Measurements from ENCODE around the gene ALPK3. TPM values are rescaled to one million over a fixed set of nuclear protein-coding genes. Genes with fewer than 3 reads are reported as not detected.

Gene ALPK3
- total RNA-seq, 1 donor from 2014 or later = 10.8 TPM

GRCh38 chr15:84889991-84890669 lies 73.0 kb downstream of the ALPK3 start:
- Mint-ChIP-seq H3K4me1 (ENCODE audit: unreplicated experiment) (peaks cover 4% of the 10 kb centered on the region), H3K4me3 (no peak overlapping the region), H3K36me3 (no peaks in the 10 kb centered on the region), H3K27me3 (peaks cover 4% of the 10 kb centered on the region), H3K27ac (no peak overlapping the region), H3K9me3 (no peaks in the 10 kb centered on the region)
- TF ChIP-seq CTCF (conservative IDR thresholded peaks at IDR 0.05) = no peak
- DNase-seq (ENCODE audit: extremely low spot score, unreplicated experiment) = no peak

- no peak for DNase-seq (ENCODE audit: extremely low spot score, unreplicated experiment)
- H3K9me3 Mint-ChIP-seq = no peaks in the 10 kb centered on the region
- H3K36me3 Mint-ChIP-seq = no peaks in the 10 kb centered on the region
- H3K27ac Mint-ChIP-seq = peak overlapping the region; percentile 12
- peaks cover 4% of the 10 kb centered on the region for H3K4me1 Mint-ChIP-seq (ENCODE audit: unreplicated experiment)
- no peak for TF ChIP-seq CTCF (conservative IDR thresholded peaks at IDR 0.05)
- H3K27me3 Mint-ChIP-seq = peaks cover 4% of the 10 kb centered on the region
- H3K4me3 Mint-ChIP-seq = no peak overlapping the region
Observed at GRCh38 chr15:84890670-84891162, 73.6 kb downstream of the ALPK3 start.

GRCh38 chr15:84891339-84891738 lies 74.2 kb downstream of the ALPK3 start:
- DNase-seq (ENCODE audit: extremely low spot score, unreplicated experiment) = no peak
- peaks cover 4% of the 10 kb centered on the region for H3K27me3 Mint-ChIP-seq
- peaks cover 4% of the 10 kb centered on the region for H3K9me3 Mint-ChIP-seq
- H3K4me3 Mint-ChIP-seq = no peak overlapping the region
- H3K27ac Mint-ChIP-seq = no peak overlapping the region
- no peaks in the 10 kb centered on the region for H3K36me3 Mint-ChIP-seq
- TF ChIP-seq CTCF (conservative IDR thresholded peaks at IDR 0.05) = no peak
- peaks cover 4% of the 10 kb centered on the region for H3K4me1 Mint-ChIP-seq (ENCODE audit: unreplicated experiment)

GRCh38 chr15:84892786-84893307 lies 75.7 kb downstream of the ALPK3 start:
- Mint-ChIP-seq H3K4me1 (ENCODE audit: unreplicated experiment) (peaks cover 2% of the 10 kb centered on the region), H3K9me3 (peaks cover 4% of the 10 kb centered on the region), H3K36me3 (no peaks in the 10 kb centered on the region), H3K27ac (no peak overlapping the region), H3K4me3 (no peak overlapping the region), H3K27me3 (peaks cover 4% of the 10 kb centered on the region)
- no peak for TF ChIP-seq CTCF (conservative IDR thresholded peaks at IDR 0.05)
- no peak for DNase-seq (ENCODE audit: extremely low spot score, unreplicated experiment)

- no peak for DNase-seq (ENCODE audit: extremely low spot score, unreplicated experiment)
- TF ChIP-seq CTCF (conservative IDR thresholded peaks at IDR 0.05) = no peak
- H3K4me3 Mint-ChIP-seq = no peak overlapping the region
Observed at GRCh38 chr15:84893607-84894006, 76.5 kb downstream of the ALPK3 start.

More at GRCh38 chr15:84893607-84894006, 76.5 kb downstream of the ALPK3 start:
- H3K4me1 Mint-ChIP-seq (ENCODE audit: unreplicated experiment) = no peaks in the 10 kb centered on the region
- H3K27ac Mint-ChIP-seq = no peak overlapping the region
- no peaks in the 10 kb centered on the region for H3K36me3 Mint-ChIP-seq
- H3K9me3 Mint-ChIP-seq = peaks cover 4% of the 10 kb centered on the region
- peaks cover 5% of the 10 kb centered on the region for H3K27me3 Mint-ChIP-seq

All from type B pancreatic cell (in vitro differentiated cells).